Subcutaneous adipose tissue (tissue), 4 donors: ENCODE results near the gene LIMS2. TPM values are rescaled to one million over a fixed set of nuclear protein-coding genes. Genes with fewer than 3 reads are reported as not detected.

ENCODE experiments used
- total RNA-seq, 4 donors: library from RNA; depleted of rRNA; stranded (reverse); fragments of >200 nt; gene quantifications; one replicate each; pipeline ENCODE4 v1.1.0, GENCODE V29; 2016
- TF ChIP-seq, protein P1 (sequence below): fragments of 450-650 bp; IDR thresholded peaks from one replicate; pipeline ENCODE4 v1.5.1; 2016; ENCODE audit warnings: low read depth, mild to moderate bottlenecking, control low read depth, antibody characterized with exemption, moderate library complexity

The LIMS2 gene
- total RNA-seq, 4 donors from 2014 or later: 8.5 to 81.8 (median 26.5) TPM

- TF ChIP-seq, protein P1, sequence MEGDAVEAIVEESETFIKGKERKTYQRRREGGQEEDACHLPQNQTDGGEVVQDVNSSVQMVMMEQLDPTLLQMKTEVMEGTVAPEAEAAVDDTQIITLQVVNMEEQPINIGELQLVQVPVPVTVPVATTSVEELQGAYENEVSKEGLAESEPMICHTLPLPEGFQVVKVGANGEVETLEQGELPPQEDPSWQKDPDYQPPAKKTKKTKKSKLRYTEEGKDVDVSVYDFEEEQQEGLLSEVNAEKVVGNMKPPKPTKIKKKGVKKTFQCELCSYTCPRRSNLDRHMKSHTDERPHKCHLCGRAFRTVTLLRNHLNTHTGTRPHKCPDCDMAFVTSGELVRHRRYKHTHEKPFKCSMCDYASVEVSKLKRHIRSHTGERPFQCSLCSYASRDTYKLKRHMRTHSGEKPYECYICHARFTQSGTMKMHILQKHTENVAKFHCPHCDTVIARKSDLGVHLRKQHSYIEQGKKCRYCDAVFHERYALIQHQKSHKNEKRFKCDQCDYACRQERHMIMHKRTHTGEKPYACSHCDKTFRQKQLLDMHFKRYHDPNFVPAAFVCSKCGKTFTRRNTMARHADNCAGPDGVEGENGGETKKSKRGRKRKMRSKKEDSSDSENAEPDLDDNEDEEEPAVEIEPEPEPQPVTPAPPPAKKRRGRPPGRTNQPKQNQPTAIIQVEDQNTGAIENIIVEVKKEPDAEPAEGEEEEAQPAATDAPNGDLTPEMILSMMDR: no peak
Observed at GRCh38 chr2:127589358-127589757, 86.0 kb downstream of the LIMS2 start.

Other genes with a start within 250 kb of the LIMS2 start
- gene IWS1, start 149.0 kb downstream of the LIMS2 start, total RNA-seq: 10 to 100 TPM; 27.2 to 42.7 (median 34.9) TPM
- under 1 TPM in 3 of 4 donors, not detected in 1; 0.49 to 0.57 (median 0.51) TPM for gene MYO7B, start 139.8 kb downstream of the LIMS2 start, total RNA-seq
- not detected for gene GPR17, start 29.4 kb downstream of the LIMS2 start, total RNA-seq
- 10 to 100 TPM in 1 of 4 donors, 1 to 10 TPM in 3; 5.8 to 14.9 (median 8.1) TPM for gene SFT2D3, start 26.0 kb upstream of the LIMS2 start, total RNA-seq
- 10 to 100 TPM; 42.3 to 53.2 (median 45.8) TPM for gene WDR33, start 135.6 kb upstream of the LIMS2 start, total RNA-seq
- 10 to 100 TPM in 3 of 4 donors, 1 to 10 TPM in 1; 8.8 to 14.8 (median 11.2) TPM for gene POLR2D, start 182.6 kb upstream of the LIMS2 start, total RNA-seq
- 10 to 100 TPM; 13.3 to 21.5 (median 14.9) TPM for gene AMMECR1L, start 210.4 kb upstream of the LIMS2 start, total RNA-seq